Activated CD8-positive, alpha-beta memory T cell treated with anti-CD3 and anti-CD28 coated beads for 36 hours (primary cell): ENCODE measurements around the gene IRF4. TPM values are rescaled to one million over a fixed set of nuclear protein-coding genes. Genes with fewer than 3 reads are reported as not detected.

Experiments
- CTCF ChIA-PET: fragments of 350-600 bp; sonication (Branson Sonifier 250); formaldehyde crosslinking; loops from one replicate; lab custom pipeline; 2021; ENCODE audit warnings: antibody characterized with exemption; lab: Charles Lee
- POLR2A ChIA-PET: fragments of 350-600 bp; sonication (Branson Sonifier 250); formaldehyde crosslinking; loops from one replicate; lab custom pipeline; 2021; ENCODE audit warnings: antibody characterized with exemption; lab: Charles Lee
- total RNA-seq, 2 experiments: library from RNA; stranded (reverse); gene quantifications; one replicate each; pipeline ENCODE4 v1.2.3, GENCODE V29; 2021

The IRF4 gene
- 100 to 1,000 TPM; 659 to 662 TPM for total RNA-seq

DNA sequence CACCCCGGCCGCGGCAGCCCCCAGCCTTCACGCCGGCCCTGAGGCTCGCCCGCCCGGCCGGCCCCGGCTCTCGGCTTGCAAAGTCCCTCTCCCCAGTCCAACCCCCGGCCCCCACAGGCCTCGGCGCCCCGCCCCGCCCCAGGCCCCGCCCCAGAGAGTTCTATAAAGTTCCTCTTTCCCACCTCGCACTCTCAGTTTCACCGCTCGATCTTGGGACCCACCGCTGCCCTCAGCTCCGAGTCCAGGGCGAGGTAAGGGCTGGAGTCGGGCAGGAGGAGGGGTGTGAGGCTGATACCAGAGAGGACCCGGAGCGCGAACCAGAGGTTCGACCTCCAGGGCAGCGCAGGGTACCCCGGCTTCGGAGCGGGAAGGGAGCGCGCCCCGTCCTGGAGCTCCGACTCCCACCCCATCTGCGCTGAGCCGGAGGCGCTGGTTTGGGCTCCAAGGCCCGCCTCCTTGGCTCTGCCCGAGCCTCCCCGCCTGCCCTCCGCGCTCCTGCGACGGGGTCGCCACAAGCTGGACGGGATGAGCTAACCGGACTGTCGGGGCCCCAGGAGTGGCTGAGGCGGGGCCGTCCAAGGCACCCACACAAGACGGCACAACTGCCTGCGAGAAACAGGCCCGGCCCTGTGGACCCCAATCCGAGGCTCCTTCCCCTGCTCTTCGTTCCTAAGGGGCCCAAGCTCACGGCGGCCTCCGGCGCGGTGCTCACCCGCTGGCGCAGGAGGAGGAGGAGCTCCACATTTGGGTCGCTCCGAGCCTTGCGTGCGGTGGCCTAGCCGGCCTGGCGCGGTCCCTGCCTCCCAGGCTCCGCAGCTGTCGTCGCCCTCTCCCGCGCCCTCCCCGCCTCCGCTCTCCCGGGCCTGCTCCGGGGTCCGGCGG lies at the start of gene IRF4:
Gene IRF4 (plus strand): TSS at position 194 of the 882 bp plus-strand sequence. CDS start 1,401 bp downstream, outside the sequence.
- POLR2A ChIA-PET, result interaction anchor here (0.6 to 7.1 kb wide), 26 partner anchors 11 to 203 kb away, joined by 3 to 58 read pairs (median 5); no protein-coding TSS in a partner anchor
- CTCF ChIA-PET, result interaction anchor here (0.9 to 1.7 kb wide), 8 partner anchors 11 to 207 kb away, joined by 3 to 6 read pairs (median 3); no protein-coding TSS in a partner anchor

DNA sequence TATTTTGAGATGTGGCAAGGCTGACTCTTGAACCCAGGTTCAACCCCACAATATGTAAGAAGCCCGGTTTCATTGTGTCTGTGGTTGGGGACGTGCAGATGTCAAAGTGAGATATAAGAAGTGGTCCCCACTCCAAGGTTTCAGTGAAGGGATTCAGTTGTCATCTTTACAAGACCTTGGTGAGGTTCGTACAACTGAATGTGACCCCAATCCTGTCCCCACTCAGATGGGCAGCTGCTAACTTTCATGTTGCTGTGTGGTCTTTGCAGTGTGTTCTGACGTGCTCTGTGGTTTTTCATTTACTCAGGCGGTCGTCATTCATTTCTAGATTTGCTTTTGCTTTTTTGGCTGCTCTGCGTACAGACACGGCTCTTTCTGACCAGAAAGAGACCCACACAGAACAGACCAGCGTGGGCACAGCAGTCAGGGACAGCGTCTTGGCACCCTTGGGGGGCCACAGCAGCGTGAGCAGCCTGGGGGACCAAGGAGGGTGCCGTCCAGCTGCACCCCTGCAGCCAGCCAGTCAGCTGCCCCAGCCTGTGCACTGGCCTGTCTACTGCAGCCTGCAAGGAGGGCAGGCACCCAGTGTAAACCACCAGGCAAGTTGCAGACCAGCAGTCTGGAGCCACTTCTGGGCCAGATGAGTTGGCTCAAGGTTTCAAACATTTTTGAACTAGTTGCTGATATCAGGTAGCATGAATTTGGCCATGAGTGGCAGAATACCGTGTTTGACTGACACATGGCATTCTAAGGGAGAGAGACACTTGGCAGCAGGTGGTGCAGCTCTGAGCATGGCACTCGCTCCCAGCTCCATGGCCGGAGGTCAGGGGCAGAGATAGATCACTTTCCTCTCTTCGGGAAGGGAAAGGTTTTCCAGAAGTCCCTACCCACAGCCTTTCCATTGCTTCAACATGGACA lies 49.4 kb upstream of the IRF4 start:
- CTCF ChIA-PET, result interaction anchor here (0.5 to 1.2 kb wide), 2 partner anchors 47 to 491 kb away, joined by 3 to 4 read pairs; no protein-coding TSS in a partner anchor

DNA sequence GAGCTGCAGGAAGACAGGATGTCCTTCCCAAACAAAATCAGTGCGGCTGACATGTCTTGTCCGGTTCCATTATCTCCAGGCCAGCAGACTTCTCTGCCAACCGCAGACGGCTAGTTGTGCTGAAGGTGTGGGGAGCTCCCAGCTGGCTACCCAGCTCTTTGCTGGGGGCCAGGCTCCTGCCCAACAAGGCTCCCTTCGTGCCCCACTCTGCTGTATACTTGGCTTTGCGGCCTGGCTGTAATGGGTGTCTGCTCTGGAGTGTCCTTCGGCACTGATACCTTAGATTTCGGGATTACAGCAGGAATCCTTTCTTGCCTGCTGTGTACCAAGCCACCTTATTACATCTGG lies 48.7 kb upstream of the IRF4 start:
- POLR2A ChIA-PET, result interaction anchor here (0.8 kb wide), 1 partner anchor 41 kb away, joined by 3 read pairs; no protein-coding TSS in a partner anchor
- CTCF ChIA-PET, result no interaction called here

More for the DNA sequence above, 49.4 kb upstream of the IRF4 start:
- POLR2A ChIA-PET, result interaction anchor here (0.6 to 1.1 kb wide), 3 partner anchors 41 to 50 kb away, joined by 3 read pairs; partner anchors contain the start of gene IRF4

DNA sequence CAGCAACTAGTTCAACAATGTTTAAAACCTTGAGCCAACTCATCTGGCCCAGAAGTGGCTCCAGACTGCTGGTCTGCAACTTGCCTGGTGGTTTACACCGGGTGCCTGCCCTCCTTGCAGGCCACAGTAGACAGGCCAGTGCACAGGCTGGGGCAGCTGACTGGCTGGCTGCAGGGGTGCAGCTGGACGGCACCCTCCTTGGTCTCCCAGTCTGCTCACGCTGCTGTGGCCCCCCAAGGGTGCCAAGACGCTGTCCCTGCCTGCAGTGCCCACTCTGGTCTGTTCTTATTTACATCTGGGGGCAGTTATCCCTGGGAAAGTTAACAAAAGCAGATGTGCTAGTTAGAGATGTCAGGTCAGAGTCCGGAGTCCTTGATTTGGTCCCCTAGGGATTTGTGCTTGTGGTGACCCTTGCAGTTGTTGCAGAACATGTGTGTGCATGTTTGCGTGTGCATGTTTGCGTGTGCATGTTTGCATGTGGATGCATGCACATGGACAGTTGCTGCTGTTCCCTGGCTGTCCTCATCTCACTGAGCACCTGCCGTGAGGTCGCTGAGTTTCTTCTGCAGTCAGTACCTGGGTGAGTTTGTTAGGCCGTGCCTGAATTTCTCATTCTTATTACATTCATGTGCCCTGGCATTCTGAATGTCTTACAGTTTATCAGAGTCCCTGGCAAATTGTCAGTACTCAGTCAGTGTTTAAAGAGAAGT lies 48.2 kb upstream of the IRF4 start:
- CTCF ChIA-PET, result no interaction called here

DNA sequence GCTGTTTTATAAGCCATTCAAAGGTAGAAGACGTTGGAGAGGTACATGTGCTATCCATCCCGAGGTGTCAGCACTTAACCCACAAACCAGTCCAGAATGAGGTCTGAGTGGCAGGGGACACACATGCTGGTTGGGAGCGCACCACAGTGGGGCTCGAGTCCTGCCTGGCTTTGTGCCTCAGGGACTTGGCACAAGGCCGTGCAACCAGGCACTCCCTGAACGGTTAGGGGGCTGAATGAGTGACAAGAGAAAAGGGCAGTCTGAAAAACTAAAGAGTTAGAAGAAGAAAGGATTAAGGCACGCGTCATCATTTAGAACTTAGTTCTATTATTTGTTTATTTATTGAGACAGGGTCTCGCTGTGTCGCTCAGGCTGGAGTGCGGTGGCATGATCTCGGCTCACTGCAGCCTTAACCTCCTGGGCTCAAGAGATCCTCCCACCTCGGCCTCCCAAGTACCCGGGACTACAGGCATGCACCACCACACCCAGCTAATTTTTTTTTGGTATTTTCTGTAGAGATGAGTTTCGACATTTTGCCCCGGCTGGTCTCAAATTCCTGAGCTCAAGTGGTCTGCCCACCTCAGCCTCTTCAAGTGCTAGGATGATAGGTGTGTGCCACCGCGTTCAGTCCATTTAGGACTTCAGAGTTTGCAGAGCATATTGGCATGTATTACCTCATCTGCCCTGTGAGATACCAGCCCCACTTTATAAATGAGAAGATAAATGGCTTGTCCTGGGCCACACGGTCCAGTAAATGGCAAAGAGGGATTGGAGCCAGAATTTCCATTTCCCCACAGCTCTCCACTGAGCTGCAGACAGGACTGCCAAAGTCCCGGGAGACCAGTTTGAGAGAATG lies 47.4 kb upstream of the IRF4 start:
- ChIA-PET POLR2A (no interaction called here), CTCF (interaction anchor here (0.6 kb wide), 1 partner anchor 95 kb away, joined by 5 read pairs; no protein-coding TSS in a partner anchor)

More for the DNA sequence above, 48.2 kb upstream of the IRF4 start:
- POLR2A ChIA-PET, result no interaction called here

DNA sequence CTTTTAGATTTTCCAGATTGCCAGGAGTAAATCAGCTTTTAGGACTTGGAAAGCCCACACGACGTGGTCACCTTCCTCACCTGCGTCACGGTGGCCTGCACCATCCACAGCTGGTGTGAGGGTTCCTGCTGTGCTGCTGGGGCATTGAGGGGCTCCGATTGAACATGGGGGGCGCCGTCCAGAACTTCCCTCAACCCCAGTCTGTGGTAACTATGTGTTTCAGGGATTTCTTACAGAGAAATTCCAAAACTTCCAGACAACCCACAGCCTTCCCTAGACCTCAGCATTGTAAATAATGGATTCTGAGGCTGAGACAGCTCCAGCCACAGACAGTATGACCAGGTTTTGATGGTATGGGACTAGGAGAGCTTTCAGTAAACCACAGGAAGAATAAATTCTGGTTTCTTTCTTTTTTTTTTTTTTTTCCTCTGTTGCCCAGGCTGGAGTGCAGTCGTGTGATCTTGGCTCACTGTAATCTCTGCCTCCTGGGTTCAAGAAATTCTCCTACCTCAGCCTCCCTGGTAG lies 46.7 kb upstream of the IRF4 start:
- ChIA-PET POLR2A (no interaction called here), CTCF (interaction anchor here (0.6 to 0.7 kb wide), 2 partner anchors 96 to 127 kb away, joined by 3 to 5 read pairs; no protein-coding TSS in a partner anchor)

DNA sequence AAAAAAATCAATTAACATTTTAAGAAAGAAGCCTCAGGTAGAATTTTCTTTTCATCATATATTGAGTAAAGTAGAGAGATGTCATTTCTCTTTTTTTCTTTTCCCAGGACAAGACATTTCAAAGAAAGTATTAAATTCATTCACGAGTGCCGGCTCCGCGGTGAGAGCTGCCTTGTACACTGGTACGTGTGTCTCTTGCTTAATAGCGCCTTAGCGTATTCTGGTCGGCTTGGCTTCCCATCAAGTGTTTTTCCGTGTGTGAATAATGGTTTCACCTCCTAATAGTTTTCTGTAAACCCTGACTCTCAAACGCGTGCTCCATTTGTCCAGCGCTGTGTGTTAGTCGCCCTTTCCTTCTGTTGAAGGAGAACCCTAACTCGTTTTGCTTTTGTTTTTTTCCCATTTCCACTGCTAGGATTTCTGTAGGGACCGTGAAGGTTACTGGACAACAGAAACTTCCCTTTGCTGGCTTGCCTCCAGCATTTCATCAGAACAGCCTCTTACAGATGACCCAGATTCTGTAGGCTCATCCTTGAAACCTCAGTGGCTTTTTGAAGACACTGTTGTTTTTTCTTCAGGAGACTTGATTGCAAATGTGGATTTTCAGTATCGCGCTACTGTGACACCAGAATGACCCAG lies 45.7 kb upstream of the IRF4 start:
- ChIA-PET POLR2A (no interaction called here), CTCF (interaction anchor here (0.7 kb wide), 1 partner anchor 126 kb away, joined by 3 read pairs; no protein-coding TSS in a partner anchor)

DNA sequence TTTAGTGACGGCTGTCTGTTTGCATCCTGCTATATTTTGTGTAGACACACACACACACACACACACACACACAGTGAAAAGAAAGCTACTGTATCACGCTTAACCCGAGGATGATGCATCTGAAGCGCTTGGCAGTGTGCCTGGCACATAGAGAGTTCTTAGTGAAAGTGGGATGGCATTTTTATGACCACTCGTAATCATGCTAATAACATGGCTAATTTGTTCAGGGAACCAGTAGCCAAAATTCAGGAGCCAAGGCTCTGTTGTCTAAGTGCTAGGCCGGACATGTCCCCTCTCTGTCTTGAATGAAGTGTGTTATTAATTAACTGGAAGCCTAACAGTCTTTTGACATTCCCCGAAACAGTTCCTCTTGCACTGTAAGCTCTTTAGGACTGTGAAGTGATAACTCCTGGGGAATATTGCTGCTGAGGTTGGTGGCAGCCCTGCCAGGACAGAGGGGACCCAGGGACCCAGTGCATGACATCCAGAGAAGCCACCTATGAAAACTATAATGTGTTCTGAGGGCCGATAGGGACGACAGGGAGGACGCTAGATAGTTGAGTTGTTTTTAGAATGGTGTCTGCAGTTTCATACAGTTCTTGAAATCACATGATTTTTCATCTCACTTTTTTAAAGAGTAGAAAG lies 45.0 kb upstream of the IRF4 start:
- ChIA-PET POLR2A (no interaction called here), CTCF (no interaction called here)

DNA sequence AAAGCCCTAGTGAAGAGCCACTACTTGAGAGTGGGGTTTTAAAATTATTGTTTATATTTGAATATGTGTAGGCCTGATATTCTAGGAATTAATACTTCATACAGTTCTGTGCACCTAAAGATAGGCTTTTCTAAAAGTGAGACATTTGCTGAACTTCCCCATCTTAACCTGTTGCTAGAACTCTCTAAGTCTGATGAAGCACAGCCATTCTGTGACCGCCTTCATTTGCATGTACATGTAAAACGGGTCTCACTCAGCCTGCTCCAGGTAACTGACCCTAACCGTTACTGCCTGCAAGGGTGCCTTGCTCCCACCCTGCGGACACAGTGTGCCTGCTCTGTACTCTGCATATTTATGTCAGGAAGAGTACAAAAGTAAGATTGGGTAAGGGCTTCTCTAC lies 44.3 kb upstream of the IRF4 start:
- ChIA-PET CTCF (no interaction called here), POLR2A (no interaction called here)

DNA sequence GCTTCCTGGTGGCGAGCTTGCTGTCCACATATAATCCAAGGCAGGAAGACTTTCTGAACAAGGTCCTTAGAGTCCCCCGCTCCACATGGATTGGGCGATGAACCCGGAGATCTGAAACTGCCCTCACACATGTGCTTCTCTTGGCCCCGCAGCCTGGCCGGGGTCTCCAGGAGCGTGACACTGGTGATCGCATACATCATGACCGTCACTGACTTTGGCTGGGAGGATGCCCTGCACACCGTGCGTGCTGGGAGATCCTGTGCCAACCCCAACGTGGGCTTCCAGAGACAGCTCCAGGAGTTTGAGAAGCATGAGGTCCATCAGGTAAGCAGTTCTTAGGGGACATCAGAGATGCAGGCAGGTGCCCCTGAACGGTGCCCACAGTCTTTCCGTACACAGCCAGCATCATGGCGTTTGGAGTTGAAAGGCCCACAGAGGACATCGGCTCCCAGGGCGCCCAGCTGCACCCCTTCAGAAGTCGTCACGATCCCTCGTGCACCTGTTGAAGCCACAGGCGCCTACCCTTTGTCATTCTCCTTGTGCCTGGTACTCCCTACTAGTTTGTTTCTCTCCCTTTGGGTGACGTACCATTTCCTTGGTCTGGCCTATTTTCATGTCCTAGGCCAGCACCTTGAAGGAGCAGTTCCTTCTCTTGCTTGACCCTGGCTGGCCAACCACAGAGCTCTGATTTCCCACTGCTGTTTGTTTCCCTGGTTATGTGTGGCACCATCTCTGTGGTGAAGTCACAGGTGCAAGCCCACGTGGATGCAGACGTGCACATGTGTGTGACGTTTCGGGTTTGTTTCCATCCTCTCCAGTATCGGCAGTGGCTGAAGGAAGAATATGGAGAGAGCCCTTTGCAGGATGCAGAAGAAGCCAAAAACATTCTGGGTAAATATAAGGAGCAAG lies 43.3 kb upstream of the IRF4 start:
- CTCF ChIA-PET, result no interaction called here
- POLR2A ChIA-PET, result no interaction called here

DNA sequence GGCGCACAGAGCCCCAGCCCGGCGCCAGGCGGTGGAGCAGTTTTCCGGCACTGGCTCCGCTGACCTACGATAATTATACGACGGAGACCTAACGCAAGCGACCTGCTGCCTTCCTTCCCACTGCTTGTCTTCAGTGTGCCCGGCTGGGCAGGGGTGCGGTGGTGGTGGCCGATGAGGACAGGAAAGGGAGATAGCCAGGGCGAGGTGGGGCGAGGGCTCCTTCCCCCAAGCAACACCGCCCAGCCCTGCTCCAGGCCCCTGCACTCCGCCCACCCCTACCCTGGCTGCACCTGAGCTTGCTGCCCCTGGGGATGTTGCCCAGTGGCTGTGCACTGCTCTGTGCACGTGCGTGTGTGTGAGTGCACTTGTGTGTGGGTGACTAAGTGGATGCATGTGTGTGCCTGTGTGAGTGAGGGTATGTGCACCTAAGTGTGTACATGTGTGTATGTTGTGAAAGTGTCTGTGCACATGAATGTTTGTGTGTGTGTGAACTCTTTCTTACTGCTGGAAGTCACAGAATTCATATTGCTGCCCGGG lies 42.6 kb upstream of the IRF4 start:
- POLR2A ChIA-PET, result no interaction called here
- CTCF ChIA-PET, result no interaction called here

DNA sequence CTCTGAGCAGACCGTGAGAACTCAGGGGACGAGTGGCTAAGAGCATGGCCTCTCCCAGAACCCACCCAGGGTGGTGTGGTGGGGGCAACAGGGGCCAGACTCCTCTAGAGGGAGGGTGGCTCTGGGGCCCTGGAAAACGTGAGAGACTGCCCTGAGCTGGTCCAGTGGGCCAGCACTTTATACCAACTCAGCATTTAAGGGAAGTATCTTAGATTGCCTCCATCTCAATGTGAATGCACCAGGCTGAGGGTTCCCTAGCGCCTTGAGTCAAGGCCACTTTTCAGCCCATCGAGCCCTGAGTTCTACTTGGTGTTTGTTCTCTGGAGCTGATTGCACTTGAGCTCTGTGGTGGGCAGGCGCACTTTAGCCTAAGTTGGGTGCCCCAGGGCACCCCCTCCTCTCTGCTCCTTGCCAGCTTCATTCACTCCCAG lies 42.0 kb upstream of the IRF4 start:
- CTCF ChIA-PET, result no interaction called here

DNA sequence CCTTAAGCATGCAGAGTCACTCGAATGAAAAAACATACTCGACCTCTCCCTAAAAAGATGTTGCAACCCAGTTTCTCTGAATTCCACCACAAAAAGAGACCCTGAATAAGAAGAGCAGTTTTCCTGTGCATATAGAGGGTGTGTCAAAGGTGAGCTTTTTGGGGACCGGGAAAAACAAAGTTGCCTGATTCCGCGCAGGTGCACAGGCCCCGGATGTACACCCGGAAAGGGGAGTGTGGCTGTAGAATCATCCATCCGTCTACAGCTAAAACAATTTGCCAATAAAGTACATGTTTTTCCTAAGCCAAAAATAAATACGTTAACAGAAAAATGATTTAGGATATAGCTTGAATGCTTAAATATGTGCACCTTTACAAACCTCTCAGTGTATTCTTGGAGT lies 41.2 kb upstream of the IRF4 start:
- ChIA-PET CTCF (no interaction called here), POLR2A (no interaction called here)

More for the DNA sequence above, 42.0 kb upstream of the IRF4 start:
- POLR2A ChIA-PET, result no interaction called here

DNA sequence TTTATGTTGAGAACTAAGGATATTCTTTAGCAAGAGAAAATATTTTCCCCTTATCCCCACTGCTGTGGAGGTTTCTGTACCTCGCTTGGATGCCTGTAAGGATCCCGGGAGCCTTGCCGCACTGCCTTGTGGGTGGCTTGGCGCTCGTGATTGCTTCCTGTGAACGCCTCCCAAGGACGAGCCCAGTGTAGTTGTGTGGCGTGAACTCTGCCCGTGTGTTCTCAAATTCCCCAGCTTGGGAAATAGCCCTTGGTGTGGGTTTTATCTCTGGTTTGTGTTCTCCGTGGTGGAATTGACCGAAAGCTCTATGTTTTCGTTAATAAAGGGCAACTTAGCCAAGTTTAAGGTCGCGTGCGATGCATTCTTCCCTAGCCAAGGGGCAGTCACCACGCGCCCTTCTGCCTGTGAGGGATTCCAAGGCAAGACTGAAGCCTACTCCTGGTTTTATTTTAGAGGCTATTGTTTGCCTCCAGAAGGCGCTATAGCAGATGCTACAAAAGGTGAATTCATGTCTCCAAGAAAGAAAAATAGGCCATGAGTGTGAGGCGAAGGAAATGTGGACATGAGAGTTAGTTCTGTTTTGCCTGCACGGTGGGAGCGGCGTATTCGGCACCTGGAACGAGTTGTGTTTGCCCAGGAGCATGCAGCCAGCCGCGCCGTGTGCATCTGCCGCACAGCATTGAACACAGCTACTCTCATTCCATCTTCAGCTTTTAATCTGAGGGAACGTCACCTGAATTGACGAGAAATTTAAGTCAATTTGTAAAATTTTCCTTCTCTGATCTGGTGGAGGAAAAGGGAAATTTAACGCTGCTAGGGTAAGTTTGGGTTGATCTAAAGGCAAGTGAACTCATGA lies 40.3 kb upstream of the IRF4 start:
- POLR2A ChIA-PET, result no interaction called here
- CTCF ChIA-PET, result no interaction called here

DNA sequence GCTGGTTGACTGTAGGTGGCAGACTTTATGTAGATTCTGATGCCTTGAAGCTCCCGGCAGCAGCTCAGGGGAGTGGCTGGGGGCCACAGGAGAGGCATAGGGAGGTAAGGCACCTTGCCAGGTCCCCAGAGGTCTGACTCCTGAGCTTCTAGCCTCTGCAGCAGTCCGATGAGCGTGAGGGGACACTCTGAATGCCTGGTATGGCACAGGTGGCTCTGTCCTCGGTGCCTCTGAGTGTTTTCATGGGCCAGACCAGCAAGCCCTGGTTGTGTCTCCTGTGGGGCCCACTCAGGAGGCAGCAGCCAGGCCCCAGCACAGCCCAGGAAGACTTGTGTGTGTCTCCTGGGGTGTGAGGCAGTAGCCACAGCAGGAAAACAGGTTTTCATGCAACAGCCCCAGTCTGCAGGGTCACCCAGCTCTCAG lies 39.7 kb upstream of the IRF4 start:
- CTCF ChIA-PET, result no interaction called here

More for the DNA sequence above, 39.7 kb upstream of the IRF4 start:
- POLR2A ChIA-PET, result no interaction called here
